WTC11 (cell line): ENCODE results near the gene P3H2. TPM values are rescaled to one million over a fixed set of nuclear protein-coding genes. Genes with fewer than 3 reads are reported as not detected.

Experiments
- ATAC-seq: fragments of 200-7000 bp; cut with Tn5 transposase; 2 replicates; pipeline ENCODE4 v1.10.0; 2021; ENCODE audit warnings: mild to moderate bottlenecking, moderate library complexity
- CTCF ChIA-PET: fragments of 300-600 bp; sonication (Branson Sonifier 250); formaldehyde crosslinking; loops from one replicate; lab custom pipeline; 2021; ENCODE audit warnings: antibody characterized with exemption; lab: Charles Lee
- POLR2A ChIA-PET: fragments of 350-600 bp; sonication (Branson Sonifier 250); formaldehyde crosslinking; loops from one replicate; lab custom pipeline; 2021; ENCODE audit warnings: antibody characterized with exemption; lab: Charles Lee
- DNase-seq: peaks from one replicate; pipeline ENCODE4 v3.0.0; 2021; ENCODE audit warnings: low spot score
- H3K27ac Mint-ChIP-seq: 2 replicates; pipeline ENCODE4 v1.8.0; 2021; ENCODE audit warnings: mixed read lengths
- H3K27me3 Mint-ChIP-seq: 2 replicates; pipeline ENCODE4 v1.8.0; 2021; ENCODE audit warnings: low read depth, mild to moderate bottlenecking, moderate library complexity, mixed read lengths
- H3K36me3 Mint-ChIP-seq: 2 replicates; pipeline ENCODE4 v1.8.0; 2021; ENCODE audit warnings: mixed read lengths
- H3K4me1 Mint-ChIP-seq: 2 replicates; pipeline ENCODE4 v1.8.0; 2022; ENCODE audit warnings: mixed read lengths
- H3K4me3 Mint-ChIP-seq: 2 replicates; pipeline ENCODE4 v1.8.0; 2021; ENCODE audit warnings: mild to moderate bottlenecking, moderate library complexity, mixed read lengths
- H3K9me3 Mint-ChIP-seq: 2 replicates; pipeline ENCODE4 v1.8.0; 2021; ENCODE audit warnings: mixed read lengths
- ARID4B ChIP-seq: sonication (generic); formaldehyde crosslinking; IDR thresholded peaks from 2 replicates; pipeline ENCODE4 v1.8.0; 2023; ENCODE audit warnings: missing genetic modification reagents, mild to moderate bottlenecking, borderline replicate concordance
- CREM ChIP-seq: sonication (generic); formaldehyde crosslinking; IDR thresholded peaks from 2 replicates; pipeline ENCODE4 v1.8.1; 2022; ENCODE audit warnings: mild to moderate bottlenecking, missing genetic modification reagents, moderate library complexity
- CTCF ChIP-seq: fragments of 200-600 bp; IDR thresholded peaks from 2 replicates; pipeline ENCODE4 v1.8.0; 2022; ENCODE audit warnings: antibody characterized with exemption
- E2F4 ChIP-seq: sonication (generic); formaldehyde crosslinking; IDR thresholded peaks from 2 replicates; pipeline ENCODE4 v1.8.1; 2022; ENCODE audit warnings: low read depth, mild to moderate bottlenecking, moderate library complexity, missing genetic modification reagents, borderline replicate concordance
- ETV6 ChIP-seq: sonication (generic); formaldehyde crosslinking; IDR thresholded peaks from 2 replicates; pipeline ENCODE4 v1.8.1; 2022; ENCODE audit warnings: mild to moderate bottlenecking, missing genetic modification reagents
- FOXK1 ChIP-seq: sonication (generic); formaldehyde crosslinking; IDR thresholded peaks from 2 replicates; pipeline ENCODE4 v1.8.0; 2022; ENCODE audit warnings: mild to moderate bottlenecking, moderate library complexity, missing genetic modification reagents
- HMGA2 ChIP-seq: fragments of 250-450 bp; sonication (Bioruptor Pico); IDR thresholded peaks from 2 replicates; pipeline ENCODE4 v1.4.0; 2021; ENCODE audit warnings: mild to moderate bottlenecking, moderate library complexity
- JUN ChIP-seq: sonication (generic); formaldehyde crosslinking; IDR thresholded peaks from 2 replicates; pipeline ENCODE4 v1.8.0; 2023; ENCODE audit warnings: mild to moderate bottlenecking, missing genetic modification reagents
- NFE2L1 ChIP-seq: sonication (generic); formaldehyde crosslinking; IDR thresholded peaks from 2 replicates; pipeline ENCODE4 v1.8.1; 2023; ENCODE audit warnings: missing genetic modification reagents
- NR1H2 ChIP-seq: sonication (generic); formaldehyde crosslinking; IDR thresholded peaks from 2 replicates; pipeline ENCODE4 v1.9.0; 2021; ENCODE audit warnings: mild to moderate bottlenecking, moderate library complexity, missing genetic modification reagents
- SMAD3 ChIP-seq: sonication (generic); formaldehyde crosslinking; IDR thresholded peaks from 2 replicates; pipeline ENCODE4 v1.8.0; 2022; ENCODE audit warnings: missing genetic modification reagents, mild to moderate bottlenecking, borderline replicate concordance
- SMAD4 ChIP-seq: sonication (generic); formaldehyde crosslinking; IDR thresholded peaks from 2 replicates; pipeline ENCODE4 v1.8.0; 2022; ENCODE audit warnings: mild to moderate bottlenecking, missing genetic modification reagents
- SOX15 ChIP-seq: fragments of 250-450 bp; sonication (Bioruptor Pico); IDR thresholded peaks from 2 replicates; pipeline ENCODE4 v1.9.0; 2021; ENCODE audit warnings: mild to moderate bottlenecking
- TCF7 ChIP-seq: sonication (generic); formaldehyde crosslinking; IDR thresholded peaks from 2 replicates; pipeline ENCODE4 v1.8.0; 2022; ENCODE audit warnings: mild to moderate bottlenecking, low read depth, missing genetic modification reagents, moderate library complexity
- ZMAT4 ChIP-seq: fragments of 250-450 bp; sonication (Bioruptor Pico); IDR thresholded peaks from 2 replicates; pipeline ENCODE4 v1.9.0; 2021; ENCODE audit warnings: mild to moderate bottlenecking
- ZNF121 ChIP-seq: sonication (generic); formaldehyde crosslinking; IDR thresholded peaks from 2 replicates; pipeline ENCODE4 v1.8.0; 2023; ENCODE audit warnings: missing genetic modification reagents
- ZNF512 ChIP-seq: sonication (generic); formaldehyde crosslinking; IDR thresholded peaks from 2 replicates; pipeline ENCODE4 v1.8.1; 2022; ENCODE audit warnings: missing genetic modification reagents, borderline replicate concordance
- total RNA-seq: library from RNA; stranded (reverse); gene quantifications from 3 replicates; pipeline ENCODE4 v1.2.3, GENCODE V29; 2021

The P3H2 gene
- total RNA-seq, 1 experiment from 2014 or later, result 29.4 TPM

GRCh38 chr3:190042558-190042957, 78.1 kb downstream of the P3H2 start (continued):
- no peak for TF ChIP-seq NR1H2 (CRISPR knock-in tag)

GRCh38 chr3:190041333-190042041, 79.2 kb downstream of the P3H2 start:
- peaks cover 86% of the 10 kb centered on the region for H3K4me1 Mint-ChIP-seq
- POLR2A ChIA-PET, result interaction anchor here (0.7 kb wide), 1 partner anchor 223 kb away, joined by 3 read pairs; no protein-coding TSS in a partner anchor
- ATAC-seq, result peak; percentile 81

GRCh38 chr3:190040145-190040544, 80.6 kb downstream of the P3H2 start:
- DNase-seq (no peak), ATAC-seq (no peak)
- ChIA-PET CTCF (no interaction called here), POLR2A (no interaction called here)
- no peaks in the 10 kb centered on the region for H3K36me3 Mint-ChIP-seq
- H3K4me3 Mint-ChIP-seq, result no peak overlapping the region
- no peak for TF ChIP-seq TCF7 (CRISPR knock-in tag)
- H3K27ac Mint-ChIP-seq, result peak overlapping the region; percentile 93
- peaks cover 89% of the 10 kb centered on the region for H3K4me1 Mint-ChIP-seq
- H3K27me3 Mint-ChIP-seq, result no peaks in the 10 kb centered on the region
- H3K9me3 Mint-ChIP-seq, result no peaks in the 10 kb centered on the region

More at GRCh38 chr3:190041333-190042041, 79.2 kb downstream of the P3H2 start:
- no peaks in the 10 kb centered on the region for H3K27me3 Mint-ChIP-seq
- H3K36me3 Mint-ChIP-seq, result no peaks in the 10 kb centered on the region
- no peak for TF ChIP-seq CREM (CRISPR knock-in tag)
- peak; percentile 63; the same call in 1 of the 2 replicates for TF ChIP-seq ZMAT4 (CRISPR knock-in tag)
- no peaks in the 10 kb centered on the region for H3K9me3 Mint-ChIP-seq
- CTCF ChIA-PET, result interaction anchor here (0.6 to 1.2 kb wide), 5 partner anchors 13 to 170 kb away, joined by 3 to 6 read pairs (median 4); no protein-coding TSS in a partner anchor
- peak overlapping the region; percentile 68 for H3K27ac Mint-ChIP-seq
- no peak for DNase-seq
- peak overlapping the region; percentile 38 for H3K4me3 Mint-ChIP-seq

GRCh38 chr3:190038050-190038933, 82.4 kb downstream of the P3H2 start:
- CTCF ChIA-PET, result interaction anchor here (0.7 to 2.3 kb wide), 3 partner anchors 23 to 82 kb away, joined by 3 to 6 read pairs (median 4); partner anchors contain the start of gene P3H2
- DNase-seq, result no peak
- Mint-ChIP-seq H3K9me3 (peaks cover 4% of the 10 kb centered on the region; the same call in 1 of the 2 replicates), H3K27me3 (no peaks in the 10 kb centered on the region), H3K4me3 (no peak overlapping the region), H3K4me1 (peaks cover 81% of the 10 kb centered on the region), H3K36me3 (no peaks in the 10 kb centered on the region), H3K27ac (peak overlapping the region; percentile 70)
- ATAC-seq, result peak; percentile 31
- POLR2A ChIA-PET, result interaction anchor here (0.7 kb wide), 1 partner anchor 11 kb away, joined by 3 read pairs; no protein-coding TSS in a partner anchor
- no peak for TF ChIP-seq SMAD3 (CRISPR knock-in tag)
- no peak for TF ChIP-seq CTCF
- no peak for TF ChIP-seq ZNF121 (CRISPR knock-in tag)
- no peak for TF ChIP-seq ZNF512
- TF ChIP-seq HMGA2 (CRISPR knock-in tag), result no peak
- no peak for TF ChIP-seq ZMAT4 (CRISPR knock-in tag)
- TF ChIP-seq ETV6, result no peak
- no peak for TF ChIP-seq E2F4
- no peak for TF ChIP-seq SMAD4
- no peak for TF ChIP-seq CREM (CRISPR knock-in tag)
- TF ChIP-seq JUN (CRISPR knock-in tag), result no peak
- TF ChIP-seq SOX15 (CRISPR knock-in tag), result no peak
- no peak for TF ChIP-seq FOXK1 (CRISPR knock-in tag)
- no peak for TF ChIP-seq NFE2L1 (CRISPR knock-in tag)
- no peak for TF ChIP-seq ARID4B (CRISPR knock-in tag)
